GM18520 (cell line): Measurements from ENCODE around the gene HLA-DRB1.
"Not testable (repeated sequence)": the region's sequence is repeated elsewhere in the genome, so short reads cannot be mapped to it uniquely, and the experiment has no call there.

Experiments used
- ATAC-seq: cut with Tn5 transposase; IDR thresholded peaks from one replicate; pipeline ENCODE4 v1.9.1; 2021; ENCODE audit not compliant: unreplicated experiment

HLA-DRB1 gene

GRCh38 chr6:32589596-32590449 is at the start of gene HLA-DRB1:
TSS of gene HLA-DRB1 (minus strand) at chr6:32589848. CDS start at chr6:32589742, 106 bp downstream.
- peak; percentile 88 for ATAC-seq

DNA sequence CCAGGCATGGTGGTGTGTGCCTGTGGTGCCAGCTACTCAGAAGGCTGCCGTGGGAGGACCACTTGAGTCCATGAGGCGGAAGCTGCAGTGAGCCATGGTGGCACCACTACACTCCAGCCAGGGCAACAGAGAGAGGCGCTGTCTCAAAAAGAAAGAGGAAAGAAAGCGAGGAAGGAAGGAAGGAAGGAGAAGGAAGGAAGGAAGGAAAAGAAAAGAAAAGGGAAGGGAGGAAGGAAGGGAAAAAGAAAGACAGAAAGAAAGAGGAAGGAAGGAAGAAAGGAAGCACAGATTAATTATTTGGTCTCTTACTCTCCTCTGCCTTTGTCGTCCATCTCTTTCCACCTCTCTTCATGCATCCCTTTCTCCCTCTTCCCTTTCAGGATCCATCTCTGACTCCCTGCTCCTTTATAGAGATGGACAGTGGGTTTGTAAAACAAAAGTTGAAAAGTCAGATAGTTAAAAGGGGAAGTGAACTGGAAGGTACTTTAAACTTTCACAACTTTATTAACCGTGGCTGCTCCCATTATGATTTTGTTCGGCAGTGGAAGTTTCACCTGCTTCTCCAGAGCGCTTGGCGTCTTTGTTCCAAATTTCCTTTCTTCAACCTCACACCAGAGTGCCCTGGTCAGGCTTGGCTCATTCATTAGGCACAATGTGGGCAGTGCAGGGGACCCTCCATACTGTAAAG is 49.0 kb upstream of the HLA-DRB1 start:
- no peak for ATAC-seq

DNA sequence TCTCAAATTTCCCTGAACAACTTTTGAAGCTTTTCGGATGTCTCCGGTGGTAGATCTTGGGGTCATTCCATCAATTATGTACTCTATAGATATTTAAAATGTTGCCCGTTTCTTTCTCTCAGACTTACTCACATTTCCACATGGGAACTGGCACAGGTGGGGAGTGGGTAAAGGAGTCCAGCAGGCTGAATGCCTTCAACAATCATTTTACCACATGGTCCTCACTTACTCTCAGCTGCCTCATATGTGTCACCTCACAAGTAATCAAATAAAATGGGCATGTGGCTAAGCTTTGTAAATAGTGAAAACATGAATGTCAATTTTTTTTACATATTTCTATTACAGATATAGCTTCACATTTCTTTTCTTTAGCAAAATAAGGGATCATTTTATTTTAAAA is 48.2 kb upstream of the HLA-DRB1 start:
- ATAC-seq, result no peak

DNA sequence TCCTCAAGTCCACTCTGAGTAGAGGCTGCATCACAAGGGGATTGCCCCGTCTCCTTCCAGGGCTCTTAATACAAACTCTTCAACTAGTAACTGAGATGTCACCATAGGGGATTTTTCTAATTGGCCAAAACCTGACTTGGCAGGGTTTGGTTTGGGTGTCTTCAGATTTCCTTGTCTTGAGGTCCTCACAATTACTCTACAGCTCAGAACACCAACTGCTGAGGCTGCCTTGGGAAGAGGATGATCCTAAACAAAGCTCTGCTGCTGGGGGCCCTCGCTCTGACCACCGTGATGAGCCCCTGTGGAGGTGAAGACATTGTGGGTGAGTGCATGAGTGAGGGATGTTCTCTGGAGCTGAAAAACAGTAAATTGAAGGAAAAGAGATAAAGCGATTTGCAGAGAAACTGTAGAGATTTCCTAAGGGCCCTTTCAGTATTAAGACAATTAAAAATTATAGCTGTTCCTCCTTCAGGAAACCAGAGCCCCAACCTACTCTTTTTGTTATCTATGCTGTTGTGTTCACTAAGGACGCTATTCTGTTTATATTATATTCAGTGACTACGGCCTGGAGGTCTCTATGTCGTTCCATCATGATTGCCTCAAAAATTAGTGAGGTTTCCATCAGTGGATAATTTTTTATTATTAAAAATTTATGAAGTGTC is 47.7 kb upstream of the HLA-DRB1 start, which contains the start of gene HLA-DQA1:
HLA-DQA1 (plus strand) TSS at position 188 of the 662 bp plus-strand sequence; CDS start at position 241, 53 bp downstream.
- ATAC-seq, result peak; percentile 82

GRCh38 chr6:32635526-32636123 is 46.0 kb upstream of the HLA-DRB1 start:
- ATAC-seq, result no peak

- not testable (repeated sequence) for ATAC-seq
Measured at GRCh38 chr6:32629793-32630192, 40.1 kb upstream of the HLA-DRB1 start.

DNA sequence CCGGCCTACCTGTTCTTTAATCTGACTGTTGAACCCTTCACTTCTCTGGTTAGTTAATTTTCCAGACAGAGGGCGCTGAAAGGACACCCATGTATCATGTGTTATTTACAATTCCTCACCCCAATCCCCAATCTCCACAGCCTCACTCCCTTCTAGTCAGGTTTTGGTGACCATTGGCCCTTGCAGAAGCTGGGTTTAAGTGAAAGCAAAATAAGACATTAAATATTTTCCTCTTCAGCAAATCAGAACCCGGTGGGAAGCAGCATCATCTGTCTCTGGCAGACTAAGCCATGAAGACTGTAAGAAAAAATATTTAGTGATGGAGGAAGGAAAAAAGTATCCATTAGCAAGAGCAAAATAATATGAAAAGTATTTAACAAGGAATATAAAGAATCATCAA is 38.2 kb upstream of the HLA-DRB1 start:
- ATAC-seq, result peak; percentile 33

DNA sequence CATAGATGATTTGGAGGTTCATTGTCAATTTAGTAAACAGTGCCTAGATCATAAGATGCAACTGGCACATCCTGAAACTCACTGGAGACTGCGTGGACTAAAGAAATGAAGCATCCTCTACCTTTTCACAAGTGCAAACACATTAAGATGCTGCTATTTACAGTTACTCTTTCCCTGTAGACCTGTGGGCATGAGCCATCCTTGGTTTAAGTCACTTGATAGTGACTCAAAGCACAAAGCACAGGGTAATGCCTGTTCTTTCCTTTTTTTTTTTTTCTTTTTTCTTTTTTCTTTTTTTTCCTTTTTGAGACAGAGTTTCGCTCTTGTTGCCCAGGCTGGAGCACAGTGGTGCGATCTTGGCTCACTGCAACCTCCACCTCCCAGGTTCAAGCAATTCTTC is 37.6 kb upstream of the HLA-DRB1 start:
- ATAC-seq, result no peak

DNA sequence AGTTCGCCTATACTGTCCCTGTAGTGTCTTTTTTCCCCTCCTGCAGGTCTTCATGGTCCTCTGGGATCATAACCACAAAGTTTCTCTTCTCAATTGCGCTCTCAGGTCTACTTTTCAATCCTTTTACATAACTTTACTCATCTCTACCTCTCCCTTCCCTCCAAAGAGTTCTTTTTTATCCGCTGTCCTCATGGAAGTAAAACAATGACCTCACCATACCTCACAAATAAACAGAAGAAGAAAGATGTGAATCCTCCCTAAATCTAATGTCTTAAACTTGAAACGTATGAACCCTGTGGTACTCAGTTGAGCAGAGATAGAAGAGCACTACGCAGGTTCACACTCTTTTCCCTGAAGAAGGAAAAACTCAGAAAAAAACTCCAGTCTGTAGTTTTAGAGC is 35.5 kb upstream of the HLA-DRB1 start:
- ATAC-seq, result no peak

GRCh38 chr6:32624565-32624964 is 34.9 kb upstream of the HLA-DRB1 start:
- no peak for ATAC-seq

- no peak for ATAC-seq
Measured at GRCh38 chr6:32623693-32624092, 34.0 kb upstream of the HLA-DRB1 start.

GRCh38 chr6:32622545-32623401 is 33.1 kb upstream of the HLA-DRB1 start:
- ATAC-seq, result peak; percentile 59

- ATAC-seq, result no peak
Measured at GRCh38 chr6:32621372-32621771, 31.7 kb upstream of the HLA-DRB1 start.

DNA sequence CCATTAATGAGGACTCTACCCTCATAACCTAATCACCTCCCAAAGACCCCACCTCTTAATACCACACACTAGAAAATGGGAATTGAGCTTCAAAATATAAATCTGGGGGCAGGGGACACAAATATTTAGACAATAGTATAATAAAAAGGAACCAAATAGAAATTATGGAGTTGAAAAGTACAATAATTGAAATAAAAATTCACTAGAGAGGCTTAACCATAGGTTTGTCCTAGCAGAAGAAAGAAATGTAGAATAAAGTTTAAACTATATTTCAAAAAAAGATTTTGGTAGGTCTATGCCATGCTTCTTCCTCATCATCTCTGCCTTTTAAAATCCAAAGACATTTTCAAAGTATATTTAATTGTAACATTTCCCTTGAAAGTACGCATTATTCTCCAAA is 28.1 kb upstream of the HLA-DRB1 start:
- ATAC-seq, result no peak

- ATAC-seq, result no peak
Measured at GRCh38 chr6:32615885-32616532, 26.4 kb upstream of the HLA-DRB1 start.

DNA sequence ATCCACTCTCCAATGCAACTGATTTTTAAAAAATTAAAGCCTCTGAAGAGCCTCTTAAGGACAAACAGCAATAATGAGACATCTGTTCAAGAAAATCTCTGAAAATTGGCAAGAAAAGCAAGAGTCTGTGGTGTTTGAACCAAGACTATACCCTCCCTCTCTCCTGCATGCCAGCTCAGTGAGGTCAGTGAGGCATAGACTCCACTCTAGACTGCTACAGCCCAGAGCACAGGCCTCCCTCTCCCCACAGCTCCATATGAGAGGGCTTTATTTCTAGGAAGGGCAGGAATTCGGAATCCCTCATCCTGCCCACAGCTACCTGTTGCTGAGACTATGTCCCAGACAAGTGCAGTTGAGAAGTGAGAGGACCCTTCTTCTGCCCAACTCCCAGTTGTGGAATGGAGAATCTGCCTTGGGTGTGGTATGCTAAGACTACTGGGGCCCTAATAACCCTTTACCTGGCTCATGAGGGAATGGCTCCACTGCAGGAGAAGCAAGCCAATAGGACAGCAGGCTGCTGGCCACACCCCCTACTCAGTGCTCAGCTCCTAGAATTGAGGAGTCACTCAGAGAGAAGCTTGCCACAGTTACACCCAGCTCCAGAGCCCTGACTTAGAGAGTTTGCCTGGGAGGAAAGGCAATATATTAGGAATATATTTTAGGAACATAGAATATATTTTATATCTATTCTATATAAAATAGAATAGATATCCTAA is 24.9 kb upstream of the HLA-DRB1 start:
- ATAC-seq, result no peak

GRCh38 chr6:32613475-32613874 is 23.8 kb upstream of the HLA-DRB1 start:
- no peak for ATAC-seq

DNA sequence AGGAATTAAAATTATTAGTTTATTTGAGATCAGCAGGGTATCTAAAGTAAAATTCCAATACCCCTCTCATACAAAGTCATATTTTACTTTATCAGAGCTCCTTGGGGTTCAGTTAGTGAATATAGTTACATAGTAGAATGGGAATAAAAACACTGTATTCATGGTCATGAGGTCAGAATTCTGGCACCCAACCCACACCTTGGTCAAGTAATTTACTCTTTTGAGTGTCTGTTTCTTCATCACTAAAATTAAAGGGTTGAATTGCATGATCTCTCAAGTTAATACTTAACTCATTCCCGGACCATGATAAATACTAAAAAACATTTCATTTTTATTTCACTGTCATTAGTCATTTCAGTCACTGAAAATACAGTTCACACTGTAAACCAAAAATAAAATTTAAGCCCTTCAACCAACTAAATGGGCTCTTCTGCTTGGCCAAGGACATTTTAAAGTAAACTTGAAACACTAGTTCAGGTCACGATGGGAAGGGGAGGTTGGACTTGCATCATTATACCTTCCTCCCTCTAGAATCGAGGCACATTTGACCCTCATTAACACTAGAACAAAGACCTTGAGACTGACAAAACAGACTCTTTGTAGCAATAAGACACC is 21.1 kb upstream of the HLA-DRB1 start:
- ATAC-seq, result no peak
